ENCODE results near the gene DMBX1.

The DMBX1 gene

DNA sequence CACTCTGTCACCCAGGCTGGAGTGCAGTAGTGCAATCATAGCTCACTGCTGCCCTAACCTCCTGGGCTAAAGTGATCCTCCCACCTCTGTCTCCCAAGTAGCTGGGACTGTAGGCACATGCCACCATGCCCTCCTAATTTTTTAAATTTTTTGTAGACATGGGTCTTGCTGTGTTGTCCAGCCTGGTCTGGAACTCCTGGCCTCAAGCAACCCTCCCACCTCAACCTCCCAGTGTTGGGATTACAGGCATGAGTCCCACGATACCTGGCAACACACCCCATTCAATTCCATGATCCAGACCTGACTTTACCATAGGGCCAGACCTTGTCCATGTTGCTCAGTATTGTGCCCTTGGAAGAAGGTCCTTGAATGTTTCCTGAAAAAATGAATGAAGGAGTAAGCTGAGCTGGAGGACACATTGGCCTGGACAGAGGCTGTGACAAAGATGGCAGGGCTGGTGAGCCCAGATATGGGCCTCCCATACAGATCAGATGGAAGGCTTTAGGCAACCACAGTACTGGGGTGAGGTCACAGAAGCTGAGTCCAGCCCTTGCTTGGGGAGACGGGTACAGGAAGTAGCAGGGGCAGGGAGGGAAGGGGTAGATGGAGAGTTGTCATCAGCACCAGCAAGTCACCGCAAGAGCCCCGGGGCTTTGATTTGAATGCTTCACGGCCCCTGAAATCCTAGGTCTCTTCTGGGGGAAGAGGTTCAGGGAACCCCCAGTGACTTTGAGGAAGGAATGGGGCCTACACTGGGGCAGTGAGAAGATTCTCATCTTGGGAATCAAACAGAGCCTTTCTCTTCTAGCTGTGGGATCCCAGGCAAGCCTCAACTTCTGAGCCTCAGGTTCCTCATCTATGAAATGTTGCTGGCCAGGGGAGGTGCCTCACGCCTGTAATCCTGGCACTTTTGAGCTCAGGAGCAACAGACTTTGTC is 40.1 kb upstream of the DMBX1 start:
- H3K27ac ChIP-seq = no peak overlapping the region
- no peak overlapping the region for H3K4me3 ChIP-seq (ENCODE audit: low read depth, low read length)
- H3K4me2 ChIP-seq (ENCODE audit: low read length) = no peak overlapping the region
- no peaks in the 10 kb centered on the region for H3K9me3 ChIP-seq (ENCODE audit: control insufficient read depth, low read length)
- no peaks in the 10 kb centered on the region for H3K27me3 ChIP-seq (ENCODE audit: control insufficient read depth, insufficient read depth, low read length)
- TF ChIP-seq, protein P1, sequence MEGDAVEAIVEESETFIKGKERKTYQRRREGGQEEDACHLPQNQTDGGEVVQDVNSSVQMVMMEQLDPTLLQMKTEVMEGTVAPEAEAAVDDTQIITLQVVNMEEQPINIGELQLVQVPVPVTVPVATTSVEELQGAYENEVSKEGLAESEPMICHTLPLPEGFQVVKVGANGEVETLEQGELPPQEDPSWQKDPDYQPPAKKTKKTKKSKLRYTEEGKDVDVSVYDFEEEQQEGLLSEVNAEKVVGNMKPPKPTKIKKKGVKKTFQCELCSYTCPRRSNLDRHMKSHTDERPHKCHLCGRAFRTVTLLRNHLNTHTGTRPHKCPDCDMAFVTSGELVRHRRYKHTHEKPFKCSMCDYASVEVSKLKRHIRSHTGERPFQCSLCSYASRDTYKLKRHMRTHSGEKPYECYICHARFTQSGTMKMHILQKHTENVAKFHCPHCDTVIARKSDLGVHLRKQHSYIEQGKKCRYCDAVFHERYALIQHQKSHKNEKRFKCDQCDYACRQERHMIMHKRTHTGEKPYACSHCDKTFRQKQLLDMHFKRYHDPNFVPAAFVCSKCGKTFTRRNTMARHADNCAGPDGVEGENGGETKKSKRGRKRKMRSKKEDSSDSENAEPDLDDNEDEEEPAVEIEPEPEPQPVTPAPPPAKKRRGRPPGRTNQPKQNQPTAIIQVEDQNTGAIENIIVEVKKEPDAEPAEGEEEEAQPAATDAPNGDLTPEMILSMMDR (IDR thresholded peaks at IDR 0.05) = no peak
- H3K79me2 ChIP-seq = no peaks in the 10 kb centered on the region
- no peak overlapping the region for H3K9ac ChIP-seq
- no peaks in the 10 kb centered on the region for H3K36me3 ChIP-seq (ENCODE audit: control insufficient read depth, insufficient read depth, low read length)
- H2AFZ ChIP-seq = no peak overlapping the region
- H3K4me1 ChIP-seq = no peaks in the 10 kb centered on the region

DNA sequence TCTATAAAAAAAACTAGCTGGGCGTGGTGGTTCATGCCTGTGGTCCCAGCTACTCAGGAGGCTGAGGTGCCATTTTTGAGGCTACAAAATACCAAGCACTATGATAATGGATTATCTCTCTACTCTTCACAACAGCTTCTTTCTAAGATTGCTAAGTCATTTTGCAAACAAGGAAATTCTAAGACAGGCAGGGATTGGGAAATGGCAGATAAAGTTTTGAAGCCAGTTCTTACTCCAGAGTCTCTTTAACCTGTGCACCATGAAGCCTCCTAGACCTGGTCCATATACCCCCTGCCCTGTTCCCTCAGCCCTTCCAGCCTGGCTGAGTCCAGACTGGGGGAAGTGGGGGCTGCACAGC is 39.5 kb upstream of the DMBX1 start:
- no peak overlapping the region for H3K27ac ChIP-seq
- no peak overlapping the region for H3K4me3 ChIP-seq (ENCODE audit: low read depth, low read length)
- H3K4me1 ChIP-seq = no peaks in the 10 kb centered on the region
- no peaks in the 10 kb centered on the region for H3K79me2 ChIP-seq
- TF ChIP-seq, protein P1 (IDR thresholded peaks at IDR 0.05) = no peak
- no peaks in the 10 kb centered on the region for H3K27me3 ChIP-seq (ENCODE audit: control insufficient read depth, insufficient read depth, low read length)
- no peaks in the 10 kb centered on the region for H3K36me3 ChIP-seq (ENCODE audit: control insufficient read depth, insufficient read depth, low read length)
- no peak overlapping the region for H3K4me2 ChIP-seq (ENCODE audit: low read length)
- no peak overlapping the region for H3K9ac ChIP-seq
- H2AFZ ChIP-seq = no peak overlapping the region
- no peaks in the 10 kb centered on the region for H3K9me3 ChIP-seq (ENCODE audit: control insufficient read depth, low read length)

DNA sequence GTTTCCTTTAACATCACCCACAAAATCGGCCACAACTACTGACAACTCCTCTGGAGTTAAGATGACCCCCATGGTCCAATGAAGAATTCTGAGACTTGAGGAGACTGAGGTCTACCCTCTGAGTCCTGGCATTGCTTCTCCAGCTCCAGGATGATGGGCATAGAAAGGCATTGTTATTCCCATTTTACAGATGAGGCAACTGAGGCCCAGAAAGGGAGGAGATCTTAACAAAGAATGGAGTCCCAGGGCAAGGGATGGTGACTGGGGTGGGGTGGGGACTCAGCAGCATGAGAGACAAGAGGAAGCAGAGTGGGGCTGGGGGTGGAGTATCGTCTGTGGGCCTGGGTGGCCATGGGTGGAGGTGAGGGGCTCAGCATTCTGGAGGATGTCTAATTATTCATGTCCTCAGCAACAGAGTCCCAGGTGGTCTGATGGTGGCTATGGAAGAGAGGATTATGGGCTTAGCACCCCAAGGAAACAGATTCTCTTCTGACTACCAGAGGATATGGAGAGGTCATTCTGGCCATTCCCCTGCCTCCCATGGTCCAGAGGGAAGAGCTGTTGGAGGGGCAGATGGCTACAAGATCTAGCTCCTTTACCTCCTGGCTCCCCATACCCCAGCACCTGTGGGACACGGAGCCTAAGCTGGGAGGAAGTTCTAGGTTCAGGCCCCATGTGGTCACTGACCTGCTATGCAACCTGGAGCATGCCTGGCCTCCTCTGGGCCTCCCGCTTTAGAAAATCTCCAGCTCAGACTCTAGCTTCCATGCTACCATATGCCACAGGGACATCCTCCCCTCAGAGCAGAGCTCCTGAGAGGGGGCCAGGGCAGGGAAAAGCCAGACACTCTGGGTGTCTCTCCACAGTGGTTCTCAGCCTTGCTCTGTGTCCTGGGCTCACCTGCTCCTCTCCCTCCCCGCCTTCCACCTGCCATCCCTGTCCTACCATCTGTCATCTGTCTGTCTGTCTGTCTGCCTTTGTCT is 37.4 kb upstream of the DMBX1 start:
- H3K4me2 ChIP-seq (ENCODE audit: low read length) = no peak overlapping the region
- TF ChIP-seq, protein P1 (IDR thresholded peaks at IDR 0.05) = no peak
- H3K9ac ChIP-seq = no peak overlapping the region
- H3K27me3 ChIP-seq (ENCODE audit: control insufficient read depth, insufficient read depth, low read length) = no peaks in the 10 kb centered on the region
- H3K9me3 ChIP-seq (ENCODE audit: control insufficient read depth, low read length) = no peaks in the 10 kb centered on the region
- no peak overlapping the region for H2AFZ ChIP-seq
- H3K4me3 ChIP-seq (ENCODE audit: low read depth, low read length) = no peak overlapping the region
- no peaks in the 10 kb centered on the region for H3K79me2 ChIP-seq
- H3K4me1 ChIP-seq = no peaks in the 10 kb centered on the region
- no peak overlapping the region for H3K27ac ChIP-seq
- H3K36me3 ChIP-seq (ENCODE audit: control insufficient read depth, insufficient read depth, low read length) = no peaks in the 10 kb centered on the region

DNA sequence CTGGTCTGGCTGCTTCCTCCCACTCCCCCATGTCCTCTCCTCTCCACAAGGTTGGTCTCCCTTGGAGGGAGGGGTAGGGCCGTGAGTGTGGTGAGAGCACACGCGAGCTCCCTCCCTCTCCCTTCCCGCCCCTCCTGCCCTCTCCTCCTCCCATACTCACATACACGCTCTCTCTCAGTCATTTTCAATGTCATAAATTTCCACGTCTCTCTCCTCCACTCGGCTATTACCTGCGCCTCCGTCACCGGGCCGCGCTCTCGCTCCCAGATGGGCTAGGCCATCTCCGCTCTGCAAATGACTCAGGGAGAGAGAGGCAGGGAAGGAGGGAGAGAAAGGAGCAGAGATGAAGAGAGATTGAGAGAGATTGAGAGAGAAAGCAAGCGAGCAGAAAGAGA is 36.7 kb upstream of the DMBX1 start:
- Histone ChIP-seq H3K4me3 (ENCODE audit: low read depth, low read length) (no peak overlapping the region), H3K36me3 (ENCODE audit: control insufficient read depth, insufficient read depth, low read length) (no peaks in the 10 kb centered on the region), H3K79me2 (no peaks in the 10 kb centered on the region), H3K9ac (no peak overlapping the region), H3K4me2 (ENCODE audit: low read length) (no peak overlapping the region), H3K4me1 (no peaks in the 10 kb centered on the region), H3K27ac (no peak overlapping the region), H3K27me3 (ENCODE audit: control insufficient read depth, insufficient read depth, low read length) (no peaks in the 10 kb centered on the region), H2AFZ (no peak overlapping the region), H3K9me3 (ENCODE audit: control insufficient read depth, low read length) (no peaks in the 10 kb centered on the region)
- TF ChIP-seq, protein P1 (IDR thresholded peaks at IDR 0.05) = no peak

Data from parathyroid adenoma (tissue), 2 donors.